Brain microvascular endothelial cell (primary cell): ENCODE data around the gene TCP11L2.

Experiments
- DNase-seq: peaks from one replicate; pipeline ENCODE4 v3.0.0-alpha.2; 2020
- H3K27ac ChIP-seq: fragments of 250-450 bp; sonication (Bioruptor Pico); 2 replicates; pipeline ENCODE4 v1.5.1; 2020; ENCODE audit warnings: mild to moderate bottlenecking, moderate library complexity
- H3K27me3 ChIP-seq: fragments of 250-450 bp; sonication (Bioruptor Pico); replicated peaks from 2 replicates; pipeline ENCODE4 v1.5.1; 2020; ENCODE audit warnings: mild to moderate bottlenecking
- H3K36me3 ChIP-seq: fragments of 250-450 bp; sonication (Bioruptor Pico); replicated peaks from 2 replicates; pipeline ENCODE4 v1.5.1; 2020; ENCODE audit warnings: mild to moderate bottlenecking
- H3K4me3 ChIP-seq: 2 replicates; pipeline ENCODE4 v1.5.1; 2011; ENCODE audit warnings: low read depth, mild to moderate bottlenecking, control low read depth, low read length, moderate library complexity
- in situ Hi-C: cut with HindIII; loops from 2 replicates; pipeline ENCODE4 v1.10.0; 2017; ENCODE audit warnings: low sequenced_read_pairs, low pct_ligation_motif_present
- TF ChIP-seq, protein P1 (sequence below): IDR thresholded peaks from 2 replicates; pipeline ENCODE4 v1.5.1; 2011; ENCODE audit warnings: low read depth, mild to moderate bottlenecking, moderate library complexity, low read length, control low read depth, inconsistent platforms; ENCODE audit errors: missing control alignments

TCP11L2 gene

DNA sequence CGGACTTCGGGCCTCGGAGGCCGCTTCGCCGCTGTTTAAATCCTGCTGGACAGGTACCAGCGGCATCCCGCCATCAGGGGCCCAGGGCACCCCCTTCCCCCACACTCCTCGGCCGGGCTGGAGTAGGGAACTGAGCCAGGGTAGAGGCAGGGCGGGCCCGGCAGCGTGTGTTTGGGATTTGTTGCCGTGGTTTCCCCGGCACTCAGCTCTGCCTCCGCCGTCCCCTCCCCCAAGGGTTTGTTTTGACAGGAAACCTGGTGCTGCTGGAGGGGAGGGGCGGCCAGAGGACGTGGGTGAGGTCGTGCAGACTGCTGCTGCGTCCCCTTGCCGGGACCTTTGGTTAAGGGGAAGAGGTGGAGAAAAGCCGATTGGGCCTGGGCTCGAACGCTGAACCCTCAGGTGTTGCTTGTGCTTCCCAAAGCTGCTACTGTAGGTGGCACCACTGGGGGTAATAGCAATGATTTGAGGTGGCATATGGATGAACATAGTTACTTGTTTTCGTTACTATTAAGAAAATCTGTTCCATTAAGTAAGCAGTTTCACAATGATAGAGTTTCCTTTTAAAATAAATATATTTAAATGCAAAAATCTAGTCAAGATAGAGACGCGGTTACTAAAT lies 778 bp downstream of the TCP11L2 start:
- DNase-seq = peak; percentile 74
- H3K27me3 ChIP-seq = no peaks in the 10 kb centered on the region
- TF ChIP-seq, protein P1, sequence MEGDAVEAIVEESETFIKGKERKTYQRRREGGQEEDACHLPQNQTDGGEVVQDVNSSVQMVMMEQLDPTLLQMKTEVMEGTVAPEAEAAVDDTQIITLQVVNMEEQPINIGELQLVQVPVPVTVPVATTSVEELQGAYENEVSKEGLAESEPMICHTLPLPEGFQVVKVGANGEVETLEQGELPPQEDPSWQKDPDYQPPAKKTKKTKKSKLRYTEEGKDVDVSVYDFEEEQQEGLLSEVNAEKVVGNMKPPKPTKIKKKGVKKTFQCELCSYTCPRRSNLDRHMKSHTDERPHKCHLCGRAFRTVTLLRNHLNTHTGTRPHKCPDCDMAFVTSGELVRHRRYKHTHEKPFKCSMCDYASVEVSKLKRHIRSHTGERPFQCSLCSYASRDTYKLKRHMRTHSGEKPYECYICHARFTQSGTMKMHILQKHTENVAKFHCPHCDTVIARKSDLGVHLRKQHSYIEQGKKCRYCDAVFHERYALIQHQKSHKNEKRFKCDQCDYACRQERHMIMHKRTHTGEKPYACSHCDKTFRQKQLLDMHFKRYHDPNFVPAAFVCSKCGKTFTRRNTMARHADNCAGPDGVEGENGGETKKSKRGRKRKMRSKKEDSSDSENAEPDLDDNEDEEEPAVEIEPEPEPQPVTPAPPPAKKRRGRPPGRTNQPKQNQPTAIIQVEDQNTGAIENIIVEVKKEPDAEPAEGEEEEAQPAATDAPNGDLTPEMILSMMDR = no peak
- no peaks in the 10 kb centered on the region for H3K36me3 ChIP-seq
- H3K27ac ChIP-seq = peak overlapping the region; percentile 97
- H3K4me3 ChIP-seq = peak overlapping the region; percentile 93
- in situ Hi-C loops = no loop called here

DNA sequence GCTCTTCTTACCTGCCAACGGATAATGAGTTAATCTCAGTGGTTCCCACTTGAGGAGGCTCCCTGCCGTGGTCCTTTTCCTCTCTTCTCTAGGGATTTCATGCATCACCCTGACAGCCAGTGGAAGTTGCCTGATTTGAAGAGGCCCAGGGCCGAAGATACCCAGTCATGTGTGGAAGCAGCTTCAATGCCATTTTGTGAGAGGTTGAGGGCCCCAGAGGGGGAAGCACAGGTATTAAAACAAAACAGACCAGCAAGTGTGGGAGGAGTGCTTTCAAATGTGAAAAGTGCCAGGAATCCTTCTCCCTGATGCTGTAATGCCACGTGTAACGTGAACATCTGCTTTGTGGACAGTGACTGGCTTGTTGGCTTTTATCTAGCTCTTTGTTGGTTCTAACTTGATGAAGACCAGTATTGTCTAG lies 1.5 kb downstream of the TCP11L2 start:
- Histone ChIP-seq H3K27ac (no peak overlapping the region), H3K4me3 (no peak overlapping the region), H3K27me3 (no peaks in the 10 kb centered on the region), H3K36me3 (no peaks in the 10 kb centered on the region)
- TF ChIP-seq, protein P1 = no peak
- in situ Hi-C loops = no loop called here
- DNase-seq = no peak

DNA sequence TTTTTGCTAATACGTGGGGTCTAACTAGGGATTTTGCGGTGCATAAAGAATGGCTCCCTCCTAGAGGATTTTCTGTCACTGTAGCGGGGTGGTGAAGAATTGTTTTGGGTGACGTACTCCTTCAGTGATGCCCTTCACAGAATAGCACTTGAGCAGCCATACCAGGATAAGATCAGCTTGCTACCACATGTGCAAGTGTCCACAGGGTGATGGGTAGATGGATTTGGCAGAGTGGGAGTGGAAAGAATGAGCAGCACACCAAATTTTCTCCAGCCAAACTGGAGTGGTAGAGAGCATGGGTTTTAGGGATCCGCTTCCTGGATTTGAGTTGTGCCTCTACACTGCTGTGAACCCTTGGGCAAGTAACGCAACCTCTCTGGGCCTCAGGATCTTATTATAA lies 2.3 kb downstream of the TCP11L2 start:
- no peak overlapping the region for H3K4me3 ChIP-seq
- H3K36me3 ChIP-seq = no peaks in the 10 kb centered on the region
- TF ChIP-seq, protein P1 = no peak
- no peak for DNase-seq
- no peaks in the 10 kb centered on the region for H3K27me3 ChIP-seq
- in situ Hi-C loops = no loop called here
- no peak overlapping the region for H3K27ac ChIP-seq

DNA sequence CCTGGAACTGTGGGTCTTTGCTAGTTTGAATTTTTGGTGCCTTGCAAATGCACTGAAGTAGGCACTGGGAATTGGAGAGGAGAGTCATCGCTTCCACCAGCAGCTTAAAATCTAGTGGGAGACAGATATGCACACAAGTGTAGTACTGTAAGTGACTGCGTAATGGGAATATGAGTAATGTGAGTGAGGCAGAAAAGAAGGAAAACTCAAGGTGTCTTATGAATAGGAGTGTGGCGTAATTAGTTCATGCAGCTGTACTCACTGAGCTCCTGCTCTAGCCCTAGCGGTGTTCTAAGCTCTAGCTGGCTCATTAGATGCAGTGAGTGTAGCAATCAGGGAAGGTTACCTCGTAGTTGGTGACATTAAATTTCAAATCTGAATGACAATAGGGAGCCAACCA lies 2.8 kb downstream of the TCP11L2 start:
- Histone ChIP-seq H3K27ac (no peak overlapping the region), H3K36me3 (no peaks in the 10 kb centered on the region), H3K27me3 (no peaks in the 10 kb centered on the region), H3K4me3 (no peak overlapping the region)
- TF ChIP-seq, protein P1 = no peak
- in situ Hi-C loops = no loop called here
- no peak for DNase-seq

DNA sequence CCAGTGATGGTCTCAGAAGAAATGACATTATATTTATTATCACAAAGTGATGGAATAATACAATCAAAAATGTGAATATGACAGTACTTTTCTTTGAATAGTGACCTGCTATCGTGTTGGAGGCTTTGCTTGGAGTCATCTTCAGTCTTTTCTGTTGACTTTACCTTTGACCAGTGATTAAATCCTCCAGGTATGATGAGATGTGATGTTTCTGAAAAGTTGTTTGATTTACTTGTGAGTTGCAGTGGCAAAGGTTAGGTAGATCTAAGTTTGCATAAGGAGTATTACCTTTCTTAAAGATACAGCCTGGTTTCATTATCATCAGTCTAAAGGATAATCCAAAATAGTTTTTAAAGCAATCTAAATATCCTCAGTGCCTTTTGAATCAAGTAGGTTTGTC lies 4.6 kb downstream of the TCP11L2 start:
- no peak overlapping the region for H3K4me3 ChIP-seq
- no peak overlapping the region for H3K27ac ChIP-seq
- in situ Hi-C loops = no loop called here
- TF ChIP-seq, protein P1 = no peak
- no peaks in the 10 kb centered on the region for H3K27me3 ChIP-seq
- no peak for DNase-seq
- H3K36me3 ChIP-seq = no peaks in the 10 kb centered on the region

DNA sequence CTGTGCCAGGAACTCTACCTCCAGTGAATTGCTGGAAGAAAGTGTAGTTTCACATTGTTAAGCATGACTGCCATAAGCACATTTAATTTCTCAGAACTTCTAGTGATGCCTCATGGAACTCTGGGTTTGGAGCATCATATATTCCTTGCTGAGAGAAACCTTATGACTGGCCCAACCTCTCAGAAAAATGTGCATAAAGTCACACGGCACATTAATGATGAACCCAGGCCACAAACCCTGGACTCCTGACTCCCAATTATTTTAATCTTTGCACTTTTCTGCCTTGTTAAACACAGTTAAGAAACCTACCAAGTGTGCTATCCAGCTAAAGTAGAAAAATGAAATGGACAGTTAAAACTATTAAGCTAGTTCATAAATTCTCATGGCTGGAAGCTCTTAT lies 5.6 kb downstream of the TCP11L2 start:
- H3K36me3 ChIP-seq = no peaks in the 10 kb centered on the region
- no peak overlapping the region for H3K4me3 ChIP-seq
- in situ Hi-C loops = no loop called here
- H3K27ac ChIP-seq = no peak overlapping the region
- no peaks in the 10 kb centered on the region for H3K27me3 ChIP-seq
- DNase-seq = no peak
- TF ChIP-seq, protein P1 = no peak
